HCT116 (cell line): ENCODE results near the gene AKT3. TPM values are rescaled to one million over a fixed set of nuclear protein-coding genes. Genes with fewer than 3 reads are reported as not detected.

Experiments
- ATAC-seq: fragments of 200-7000 bp; cut with Tn5 transposase; 2 replicates; pipeline ENCODE4 v1.9.1; 2020; ENCODE audit warnings: mild to moderate bottlenecking, moderate library complexity
- BruUV-seq: library from RNA; stranded (reverse); fragments of 400-500 nt; replicated peaks from 2 replicates; lab custom pipeline; 2021; lab: Mats Ljungman, UMichigan
- CTCF ChIA-PET: fragments of 300-600 bp; sonication (Branson Sonifier 250); formaldehyde crosslinking; loops from one replicate; lab custom pipeline; 2021; ENCODE audit warnings: antibody characterized with exemption; lab: Charles Lee
- POLR2A ChIA-PET: fragments of 300-600, 350-600 bp; sonication (Branson Sonifier 250); formaldehyde crosslinking; loops from one replicate; lab custom pipeline; 2021; ENCODE audit warnings: antibody characterized with exemption; lab: Charles Lee
- RAD21 ChIA-PET, 2 experiments: fragments of 300-600 bp; sonication (Branson Sonifier 250); formaldehyde crosslinking; loops; one replicate each; lab custom pipeline; 2023; ENCODE audit warnings: low total read pairs in 2 of 2; ENCODE audit not compliant: uncharacterized antibody in 2 of 2, unreplicated experiment in 2 of 2, low non-redundant PET in 1 of 2; lab: Charles Lee
- DNase-seq: peaks from one replicate; pipeline ENCODE4 v3.0.0-alpha.2; 2010; ENCODE audit warnings: low read depth, low spot score
- H2AFZ ChIP-seq: fragments of 200-600 bp; shearing (Covaris generic), sonication (generic); 2 replicates; pipeline ENCODE4 v1.6.1; 2017; ENCODE audit warnings: low read depth, mixed run types, mixed read lengths, antibody characterized with exemption, low read length; ENCODE audit not compliant: poor library complexity, severe bottlenecking
- H3K27ac ChIP-seq: 2 replicates; pipeline ENCODE4 v1.5.1; 2012; ENCODE audit warnings: low read depth, low read length
- H3K27me3 ChIP-seq: fragments of 200-600 bp; sonication (generic); 2 replicates; pipeline ENCODE4 v1.6.1; 2016; ENCODE audit warnings: mixed run types, low read length, mixed read lengths; ENCODE audit not compliant: insufficient read depth
- H3K36me3 ChIP-seq, 2 experiments: fragments of 200-500 bp in 1 of 2; fragments of 200-600 bp in 1 of 2; sonication (Bioruptor generic) in 1 of 2; sonication (generic) in 1 of 2; 2 replicates each; pipeline versions ENCODE4 v1.5.1 to v1.6.1; 2014 to 2016; ENCODE audit warnings: low read length in 2 of 2, inconsistent platforms in 1 of 2, mixed read lengths in 1 of 2, mixed run types in 1 of 2; ENCODE audit not compliant: insufficient read depth in 2 of 2, control insufficient read depth in 1 of 2
- H3K4me1 ChIP-seq, 2 experiments: fragments of 200-600 bp in 1 of 2; sonication (generic) in 1 of 2; 2 replicates each; pipeline versions ENCODE4 v1.5.1 to v1.6.1; 2012 to 2017; ENCODE audit warnings: low read length in 2 of 2, inconsistent platforms in 1 of 2, mild to moderate bottlenecking in 1 of 2, mixed read lengths in 1 of 2, mixed run types in 1 of 2, moderate library complexity in 1 of 2; ENCODE audit not compliant: insufficient read depth in 2 of 2, control insufficient read depth in 1 of 2
- H3K4me2 ChIP-seq: fragments of 200-600 bp; sonication (generic); 2 replicates; pipeline ENCODE4 v1.6.1; 2017; ENCODE audit warnings: mixed run types, low read length, mixed read lengths
- H3K4me3 ChIP-seq, 2 experiments: fragments of 200-600 bp in 1 of 2; sonication (generic) in 1 of 2; replicated peaks in 1 of 2; 2 replicates each; pipeline ENCODE4 v1.5.1; 2011 to 2016; ENCODE audit warnings: low read length in 2 of 2, control low read depth in 1 of 2, low read depth in 1 of 2, mild to moderate bottlenecking in 1 of 2, mixed read lengths in 1 of 2, mixed run types in 1 of 2
- H3K79me2 ChIP-seq: fragments of 200-600 bp; sonication (generic); 2 replicates; pipeline ENCODE4 v1.6.1; 2017; ENCODE audit warnings: mild to moderate bottlenecking, mixed run types, low read length, moderate library complexity, mixed read lengths; ENCODE audit not compliant: insufficient read depth
- H3K9ac ChIP-seq: fragments of 200-600 bp; sonication (generic); 2 replicates; pipeline ENCODE4 v1.6.1; 2016; ENCODE audit warnings: low read length, mixed read lengths
- H3K9me2 ChIP-seq: fragments of 200-600 bp; sonication (generic), shearing (Covaris generic); 2 replicates; pipeline ENCODE4 v1.6.1; 2017; ENCODE audit warnings: mixed run types, mild to moderate bottlenecking, moderate library complexity; ENCODE audit not compliant: insufficient read depth
- H3K9me3 ChIP-seq, 2 experiments: fragments of 200-500 bp in 1 of 2; fragments of 200-600 bp in 1 of 2; sonication (Bioruptor generic) in 1 of 2; sonication (generic) in 1 of 2; 2 replicates each; pipeline ENCODE4 v1.6.1; 2014 to 2017; ENCODE audit warnings: low read length in 2 of 2, mixed read lengths in 2 of 2, inconsistent platforms in 1 of 2, low read depth in 1 of 2, mild to moderate bottlenecking in 1 of 2, mixed run types in 1 of 2, moderate library complexity in 1 of 2; ENCODE audit not compliant: control insufficient read depth in 1 of 2, insufficient read depth in 1 of 2
- H4K20me1 ChIP-seq: fragments of 200-600 bp; sonication (generic), shearing (Covaris generic); 2 replicates; pipeline ENCODE4 v1.6.1; 2017; ENCODE audit warnings: mixed run types, mild to moderate bottlenecking, moderate library complexity; ENCODE audit not compliant: insufficient read depth
- CBX3 ChIP-seq: IDR thresholded peaks from 2 replicates; pipeline ENCODE4 v1.6.1; 2012; ENCODE audit warnings: low read depth
- EGR1 ChIP-seq: IDR thresholded peaks from 2 replicates; pipeline ENCODE4 v1.6.1; 2012; ENCODE audit warnings: low read depth
- ELF1 ChIP-seq: IDR thresholded peaks from 2 replicates; pipeline ENCODE4 v1.6.1; 2012; ENCODE audit warnings: low read depth, borderline replicate concordance
- FOSL1 ChIP-seq: IDR thresholded peaks from 2 replicates; pipeline ENCODE4 v1.6.1; 2012; ENCODE audit warnings: low read depth
- ZFX ChIP-seq: fragments of 450-650 bp; IDR thresholded peaks from 2 replicates; pipeline ENCODE4 v1.6.1; 2017
- intact Hi-C: fragments of 100-400 bp; cut with micrococcal nuclease; formaldehyde crosslinking; loops from 2 replicates; pipeline ENCODE4 v1.10.0; 2022
- total RNA-seq: library from RNA; stranded (reverse); gene quantifications from one replicate; pipeline ENCODE4 v1.2.1, GENCODE V29; 2021; ENCODE audit not compliant: unreplicated experiment
- TF ChIP-seq, protein P1 (sequence below): IDR thresholded peaks from 2 replicates; pipeline ENCODE4 v1.6.1; 2012
- TF ChIP-seq, protein P2 (sequence below), 3 experiments: fragments of 200-600 bp in 1 of 3; sonication (generic) in 1 of 3; IDR thresholded peaks in 2 of 3; conservative IDR thresholded peaks in 1 of 3; 2 replicates each; pipeline ENCODE4 v1.5.1; 2012 to 2017; ENCODE audit warnings: low read depth in 2 of 3, low read length in 2 of 3, antibody characterized with exemption in 1 of 3, borderline replicate concordance in 1 of 3, control low read depth in 1 of 3, mild to moderate bottlenecking in 1 of 3, mixed read lengths in 1 of 3, mixed run types in 1 of 3, moderate library complexity in 1 of 3; ENCODE audit not compliant: insufficient read depth in 1 of 3

The AKT3 gene
- total RNA-seq, 1 experiment from 2014 or later, result 0.49 TPM

DNA sequence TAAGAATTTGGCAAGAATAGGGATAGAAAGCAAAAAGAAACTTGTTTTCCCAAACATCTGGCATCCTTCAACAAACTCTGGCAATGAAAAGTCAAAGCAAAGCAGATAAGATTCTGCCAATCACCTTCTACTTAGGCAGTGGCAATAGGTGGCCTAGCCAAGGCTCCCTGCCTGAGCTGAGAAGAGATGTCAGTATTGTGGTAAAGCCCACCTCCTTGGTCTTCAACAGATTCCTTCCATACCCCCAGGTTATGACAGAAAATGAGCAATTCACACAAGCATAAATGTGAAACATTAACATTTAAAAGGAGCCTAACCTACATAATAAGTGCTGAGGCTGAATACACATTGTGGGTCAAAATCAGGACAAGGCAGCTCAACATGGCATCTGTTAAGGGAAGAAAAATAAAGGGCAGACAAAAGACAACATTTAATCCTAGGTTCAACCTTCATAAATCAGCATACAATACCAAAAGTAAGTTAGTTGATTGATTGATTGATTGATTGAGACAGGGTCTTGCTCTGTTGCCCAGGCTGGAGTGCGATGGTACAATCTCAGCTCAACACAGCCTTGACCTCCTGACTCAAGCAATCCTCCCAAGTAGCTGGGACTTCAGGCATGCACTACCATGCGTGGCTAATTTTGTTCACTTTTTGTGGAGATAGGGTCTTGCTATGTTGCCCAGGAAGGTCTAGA lies 123.1 kb downstream of the AKT3 start:
- POLR2A ChIA-PET, result no interaction called here
- H3K9me2 ChIP-seq, result no peaks in the 10 kb centered on the region

More for the DNA sequence above, 123.1 kb downstream of the AKT3 start:
- Histone ChIP-seq H3K9me3 (no peaks in the 10 kb centered on the region), H3K27ac (no peak overlapping the region), H3K4me1 (no peaks in the 10 kb centered on the region), H3K79me2 (no peaks in the 10 kb centered on the region), H3K4me3 (no peak overlapping the region), H3K9ac (no peak overlapping the region), H2AFZ (no peak overlapping the region), H3K4me2 (no peak overlapping the region), H3K36me3 (no peaks in the 10 kb centered on the region), H3K27me3 (peaks cover 3% of the 10 kb centered on the region; the same call in 1 of the 2 replicates), H4K20me1 (no peaks in the 10 kb centered on the region)
- no TSS peak for BruUV-seq
- DNase-seq (no peak), ATAC-seq (no peak)
- CTCF ChIA-PET, result no interaction called here
- TF ChIP-seq ZFX (no peak), FOSL1 (no peak), EGR1 (no peak), ELF1 (no peak), CBX3 (no peak)
- TF ChIP-seq, protein P1, sequence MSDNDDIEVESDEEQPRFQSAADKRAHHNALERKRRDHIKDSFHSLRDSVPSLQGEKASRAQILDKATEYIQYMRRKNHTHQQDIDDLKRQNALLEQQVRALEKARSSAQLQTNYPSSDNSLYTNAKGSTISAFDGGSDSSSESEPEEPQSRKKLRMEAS, result no peak
- TF ChIP-seq, protein P2, sequence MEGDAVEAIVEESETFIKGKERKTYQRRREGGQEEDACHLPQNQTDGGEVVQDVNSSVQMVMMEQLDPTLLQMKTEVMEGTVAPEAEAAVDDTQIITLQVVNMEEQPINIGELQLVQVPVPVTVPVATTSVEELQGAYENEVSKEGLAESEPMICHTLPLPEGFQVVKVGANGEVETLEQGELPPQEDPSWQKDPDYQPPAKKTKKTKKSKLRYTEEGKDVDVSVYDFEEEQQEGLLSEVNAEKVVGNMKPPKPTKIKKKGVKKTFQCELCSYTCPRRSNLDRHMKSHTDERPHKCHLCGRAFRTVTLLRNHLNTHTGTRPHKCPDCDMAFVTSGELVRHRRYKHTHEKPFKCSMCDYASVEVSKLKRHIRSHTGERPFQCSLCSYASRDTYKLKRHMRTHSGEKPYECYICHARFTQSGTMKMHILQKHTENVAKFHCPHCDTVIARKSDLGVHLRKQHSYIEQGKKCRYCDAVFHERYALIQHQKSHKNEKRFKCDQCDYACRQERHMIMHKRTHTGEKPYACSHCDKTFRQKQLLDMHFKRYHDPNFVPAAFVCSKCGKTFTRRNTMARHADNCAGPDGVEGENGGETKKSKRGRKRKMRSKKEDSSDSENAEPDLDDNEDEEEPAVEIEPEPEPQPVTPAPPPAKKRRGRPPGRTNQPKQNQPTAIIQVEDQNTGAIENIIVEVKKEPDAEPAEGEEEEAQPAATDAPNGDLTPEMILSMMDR (IDR thresholded peaks at IDR 0.05 in 2 of 3, conservative IDR thresholded peaks at IDR 0.05 in 1 of 3; ENCODE audit: borderline replicate concordance in 1 of 3, insufficient read depth in 1 of 3, low read depth in 2 of 3, low read length in 2 of 3), result no peak
- intact Hi-C loops, result no loop called here
- RAD21 ChIA-PET, result no interaction called here
